ENCODE results near the gene FKBP3.

DNA sequence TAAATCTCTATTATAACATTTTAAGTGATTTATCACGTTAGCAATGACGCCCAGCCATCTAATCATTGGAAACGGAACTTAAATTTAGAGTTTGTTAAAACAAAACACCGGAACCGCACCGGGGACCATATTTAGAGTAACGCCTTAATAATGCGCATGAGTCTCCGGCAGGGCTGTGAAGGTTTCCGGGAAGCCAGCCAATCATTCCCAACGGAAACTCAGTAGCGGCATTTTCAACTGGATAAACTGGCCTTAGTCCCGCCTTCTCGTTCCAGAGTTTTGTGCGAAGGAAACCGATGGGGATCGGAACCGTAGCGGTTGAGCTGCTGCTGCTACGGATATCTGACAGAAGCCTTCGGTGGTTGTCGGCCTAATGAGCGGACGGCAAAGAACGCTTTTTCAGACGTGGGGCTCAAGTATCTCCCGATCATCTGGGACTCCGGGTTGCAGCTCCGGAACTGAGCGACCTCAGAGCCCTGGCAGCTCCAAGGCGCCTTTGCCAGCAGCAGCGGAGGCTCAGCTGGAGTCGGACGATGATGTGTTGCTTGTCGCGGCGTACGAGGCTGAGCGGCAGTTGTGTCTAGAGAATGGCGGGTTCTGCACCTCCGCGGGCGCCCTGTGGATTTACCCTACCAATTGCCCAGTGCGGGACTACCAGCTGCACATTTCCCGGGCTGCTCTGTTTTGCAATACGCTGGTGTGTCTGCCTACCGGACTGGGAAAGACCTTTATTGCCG, 1.5 kb upstream of the FKBP3 start, which contains the start of gene FANCM:
- TF ChIP-seq, protein P1, sequence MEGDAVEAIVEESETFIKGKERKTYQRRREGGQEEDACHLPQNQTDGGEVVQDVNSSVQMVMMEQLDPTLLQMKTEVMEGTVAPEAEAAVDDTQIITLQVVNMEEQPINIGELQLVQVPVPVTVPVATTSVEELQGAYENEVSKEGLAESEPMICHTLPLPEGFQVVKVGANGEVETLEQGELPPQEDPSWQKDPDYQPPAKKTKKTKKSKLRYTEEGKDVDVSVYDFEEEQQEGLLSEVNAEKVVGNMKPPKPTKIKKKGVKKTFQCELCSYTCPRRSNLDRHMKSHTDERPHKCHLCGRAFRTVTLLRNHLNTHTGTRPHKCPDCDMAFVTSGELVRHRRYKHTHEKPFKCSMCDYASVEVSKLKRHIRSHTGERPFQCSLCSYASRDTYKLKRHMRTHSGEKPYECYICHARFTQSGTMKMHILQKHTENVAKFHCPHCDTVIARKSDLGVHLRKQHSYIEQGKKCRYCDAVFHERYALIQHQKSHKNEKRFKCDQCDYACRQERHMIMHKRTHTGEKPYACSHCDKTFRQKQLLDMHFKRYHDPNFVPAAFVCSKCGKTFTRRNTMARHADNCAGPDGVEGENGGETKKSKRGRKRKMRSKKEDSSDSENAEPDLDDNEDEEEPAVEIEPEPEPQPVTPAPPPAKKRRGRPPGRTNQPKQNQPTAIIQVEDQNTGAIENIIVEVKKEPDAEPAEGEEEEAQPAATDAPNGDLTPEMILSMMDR (IDR thresholded peaks at IDR 0.05 in 8 of 11, conservative IDR thresholded peaks at IDR 0.05 in 3 of 11) = peak in 5 of 11 experiments; percentile 21 to 51 (median 38)
- no peak for TF ChIP-seq POLR2A (IDR thresholded peaks at IDR 0.05)

Measured in spleen (tissue), 7 donors.